ENCODE data around the gene LRCOL1. TPM values are rescaled to one million over a fixed set of nuclear protein-coding genes. Genes with fewer than 3 reads are reported as not detected.

LRCOL1 gene
- total RNA-seq, 1 donor from 2014 or later, result not detected

DNA sequence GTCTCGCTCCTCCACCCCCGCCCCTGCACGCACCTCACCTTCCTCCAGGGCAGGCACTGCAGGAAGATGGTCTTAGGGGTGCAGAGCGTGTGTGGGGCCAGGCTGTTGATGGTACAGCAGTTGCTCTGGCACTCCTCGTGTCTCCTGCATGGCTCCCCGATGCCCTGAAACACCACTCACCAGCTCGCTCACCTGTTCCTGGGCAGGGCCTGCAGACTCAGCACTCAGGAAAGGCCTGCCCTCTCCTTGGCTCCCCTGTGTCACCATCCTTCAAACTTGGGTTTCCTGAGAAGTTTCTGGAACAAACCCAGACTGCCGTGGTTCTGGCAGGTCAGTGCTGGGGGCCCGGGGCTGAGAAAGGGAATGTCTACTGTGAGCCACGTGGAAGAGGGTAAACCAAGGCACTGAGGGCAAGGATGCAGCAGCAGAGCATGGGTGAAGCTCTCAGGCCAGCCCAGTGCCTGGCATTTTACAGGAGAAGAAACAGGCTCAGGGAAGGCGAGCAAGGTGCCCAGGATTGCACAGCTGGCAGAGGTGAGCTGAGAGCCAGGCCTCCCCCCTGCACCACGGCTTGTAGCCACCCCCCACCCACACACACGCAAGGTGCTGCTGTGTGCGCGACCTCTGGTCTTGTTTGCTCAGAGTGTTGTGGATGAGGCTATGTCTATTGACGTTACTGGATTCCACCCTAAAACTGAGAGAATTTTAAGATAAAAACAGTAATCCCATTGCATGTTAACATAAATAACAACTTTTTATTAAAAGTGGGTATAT is 5.5 kb downstream of the LRCOL1 start:
- Mint-ChIP-seq H3K4me1 (ENCODE audit: low read depth) (peaks cover 13% of the 10 kb centered on the region), H3K27me3 (ENCODE audit: low read depth) (peaks cover 41% of the 10 kb centered on the region), H3K4me3 (ENCODE audit: unreplicated experiment) (no peak overlapping the region)

GRCh38 chr12:132604151-132604618 is 6.2 kb downstream of the LRCOL1 start:
- Mint-ChIP-seq H3K36me3 (ENCODE audit: low read depth) (no peaks in the 10 kb centered on the region), H3K27ac (ENCODE audit: unreplicated experiment) (no peak overlapping the region), H3K4me1 (ENCODE audit: low read depth) (peaks cover 13% of the 10 kb centered on the region), H3K9me3 (ENCODE audit: low read depth) (no peaks in the 10 kb centered on the region), H3K4me3 (ENCODE audit: unreplicated experiment) (no peak overlapping the region), H3K27me3 (ENCODE audit: low read depth) (peaks cover 40% of the 10 kb centered on the region)
- peak; percentile 91 for DNase-seq (ENCODE audit: low spot score)
- TF ChIP-seq CTCF (IDR thresholded peaks at IDR 0.05), result no peak

More for the DNA sequence above, 5.5 kb downstream of the LRCOL1 start:
- Mint-ChIP-seq H3K36me3 (ENCODE audit: low read depth) (no peaks in the 10 kb centered on the region), H3K27ac (ENCODE audit: unreplicated experiment) (no peak overlapping the region), H3K9me3 (ENCODE audit: low read depth) (no peaks in the 10 kb centered on the region)
- peak; percentile 84 for DNase-seq (ENCODE audit: low spot score)
- TF ChIP-seq CTCF (IDR thresholded peaks at IDR 0.05), result no peak

DNA sequence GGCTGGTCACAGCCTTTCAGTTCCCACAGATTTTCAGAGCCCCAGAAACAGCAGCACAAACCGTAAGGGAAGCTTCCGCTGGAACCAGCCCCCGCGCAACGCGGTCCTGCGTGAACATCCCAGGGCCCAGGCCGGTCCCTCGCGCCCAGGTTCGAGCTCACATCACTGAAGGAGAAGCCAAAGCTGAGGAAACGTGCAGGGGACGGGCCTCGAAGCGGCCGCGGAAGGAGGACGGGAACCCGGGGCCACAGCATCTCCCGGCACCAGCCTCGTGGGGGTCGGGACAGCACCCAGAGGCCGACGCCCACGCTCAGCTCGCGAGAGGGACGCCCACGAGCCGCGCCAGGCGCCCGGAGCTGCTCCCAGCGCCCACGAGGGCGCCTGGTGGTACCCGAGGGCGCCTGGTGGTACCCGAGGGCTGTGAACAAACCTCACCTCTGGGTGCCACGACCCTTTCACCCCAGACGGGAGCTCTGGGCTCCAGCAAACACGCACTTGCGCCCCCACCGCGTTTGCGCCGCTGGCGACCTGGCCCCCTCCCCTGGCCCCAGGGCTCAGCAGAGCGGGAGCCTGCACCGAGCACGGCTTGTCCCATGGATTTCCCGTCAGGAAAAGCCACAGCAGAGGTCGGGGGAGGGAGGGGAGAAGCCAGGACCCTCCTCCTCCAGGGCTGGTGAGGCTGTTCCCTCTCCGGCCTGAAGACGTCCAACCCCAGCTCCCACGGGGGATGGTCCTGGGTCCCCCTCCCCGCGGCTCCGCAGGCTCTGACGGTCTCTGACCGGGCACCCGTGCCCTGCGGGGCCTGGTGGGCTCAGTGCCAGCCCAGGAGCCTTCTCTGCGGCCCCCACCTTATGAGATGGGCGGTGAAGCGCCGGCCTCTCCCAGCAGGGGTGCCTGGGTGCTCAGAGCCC is 6.9 kb downstream of the LRCOL1 start:
- DNase-seq (ENCODE audit: low spot score), result peak; percentile 86
- TF ChIP-seq CTCF (IDR thresholded peaks at IDR 0.05), result no peak
- Mint-ChIP-seq H3K27ac (ENCODE audit: unreplicated experiment) (no peak overlapping the region), H3K36me3 (ENCODE audit: low read depth) (no peaks in the 10 kb centered on the region), H3K4me1 (ENCODE audit: low read depth) (peaks cover 17% of the 10 kb centered on the region), H3K27me3 (ENCODE audit: low read depth) (peaks cover 35% of the 10 kb centered on the region), H3K4me3 (ENCODE audit: unreplicated experiment) (no peak overlapping the region), H3K9me3 (ENCODE audit: low read depth) (no peaks in the 10 kb centered on the region)

DNA sequence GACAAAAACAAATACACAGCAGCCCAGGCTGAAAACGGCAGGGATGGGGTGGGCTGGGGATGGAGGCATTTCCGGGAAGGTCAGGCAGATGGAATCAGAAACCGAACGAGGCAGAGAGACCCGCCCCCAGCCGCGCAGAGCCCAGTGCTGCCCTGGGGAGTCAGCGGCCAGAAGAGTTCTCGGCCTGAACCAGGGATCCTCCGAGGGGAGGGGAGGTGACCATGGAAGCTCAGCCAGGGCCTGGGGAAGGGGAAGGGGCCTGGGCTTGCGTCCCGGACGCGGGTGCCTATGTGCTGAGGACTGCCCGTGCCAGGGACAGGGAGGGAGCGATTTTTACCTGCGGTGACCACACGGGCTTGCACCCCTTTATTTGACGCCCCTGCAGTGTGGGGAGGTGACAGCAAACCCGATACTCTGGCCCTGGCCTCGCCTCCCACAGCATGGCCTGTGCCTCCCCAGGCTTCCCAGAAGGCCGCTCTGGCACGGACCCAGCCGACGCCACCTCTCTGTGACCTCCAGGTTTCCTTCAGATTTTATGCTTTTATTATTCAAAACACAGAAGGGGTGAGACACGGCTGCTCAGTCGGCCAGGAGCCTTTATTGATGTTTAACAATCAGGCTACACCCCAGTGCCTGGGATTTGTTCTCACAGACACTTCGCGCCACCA is 7.7 kb downstream of the LRCOL1 start:
- no peak overlapping the region for H3K27ac Mint-ChIP-seq (ENCODE audit: unreplicated experiment)
- H3K36me3 Mint-ChIP-seq (ENCODE audit: low read depth), result no peaks in the 10 kb centered on the region
- no peak for DNase-seq (ENCODE audit: low spot score)
- H3K4me1 Mint-ChIP-seq (ENCODE audit: low read depth), result peaks cover 19% of the 10 kb centered on the region
- peaks cover 27% of the 10 kb centered on the region for H3K27me3 Mint-ChIP-seq (ENCODE audit: low read depth)
- no peaks in the 10 kb centered on the region for H3K9me3 Mint-ChIP-seq (ENCODE audit: low read depth)
- no peak for TF ChIP-seq CTCF (IDR thresholded peaks at IDR 0.05)
- no peak overlapping the region for H3K4me3 Mint-ChIP-seq (ENCODE audit: unreplicated experiment)
